GM18511 (cell line): Measurements from ENCODE around the gene MRPS35.
"Not testable (repeated sequence)": the region's sequence is repeated elsewhere in the genome, so short reads cannot be mapped to it uniquely, and the experiment has no call there.

ENCODE experiments used
- ATAC-seq: cut with Tn5 transposase; IDR thresholded peaks from one replicate; pipeline ENCODE4 v1.9.1; 2021; ENCODE audit warnings: mild to moderate bottlenecking, moderate library complexity; ENCODE audit not compliant: unreplicated experiment

The MRPS35 gene

DNA sequence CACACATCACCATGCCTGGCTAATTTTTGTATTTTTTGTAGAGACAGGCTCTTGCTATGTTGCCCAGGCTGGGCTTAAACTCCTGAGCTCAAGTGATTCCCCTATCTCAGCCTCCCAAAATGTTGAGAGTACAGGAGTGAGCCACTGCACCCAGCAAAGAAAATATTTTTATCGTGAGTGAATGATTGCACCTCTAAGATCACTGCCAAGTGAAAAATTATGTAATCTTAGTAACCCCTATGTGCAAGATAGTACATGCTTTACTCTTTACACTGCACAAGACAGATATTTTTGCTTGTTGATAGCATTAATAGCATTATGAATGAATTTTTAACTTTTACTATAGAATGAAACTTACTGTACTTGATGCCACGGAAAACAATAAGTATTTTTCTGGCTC is 3.4 kb upstream of the MRPS35 start:
- ATAC-seq: no peak

DNA sequence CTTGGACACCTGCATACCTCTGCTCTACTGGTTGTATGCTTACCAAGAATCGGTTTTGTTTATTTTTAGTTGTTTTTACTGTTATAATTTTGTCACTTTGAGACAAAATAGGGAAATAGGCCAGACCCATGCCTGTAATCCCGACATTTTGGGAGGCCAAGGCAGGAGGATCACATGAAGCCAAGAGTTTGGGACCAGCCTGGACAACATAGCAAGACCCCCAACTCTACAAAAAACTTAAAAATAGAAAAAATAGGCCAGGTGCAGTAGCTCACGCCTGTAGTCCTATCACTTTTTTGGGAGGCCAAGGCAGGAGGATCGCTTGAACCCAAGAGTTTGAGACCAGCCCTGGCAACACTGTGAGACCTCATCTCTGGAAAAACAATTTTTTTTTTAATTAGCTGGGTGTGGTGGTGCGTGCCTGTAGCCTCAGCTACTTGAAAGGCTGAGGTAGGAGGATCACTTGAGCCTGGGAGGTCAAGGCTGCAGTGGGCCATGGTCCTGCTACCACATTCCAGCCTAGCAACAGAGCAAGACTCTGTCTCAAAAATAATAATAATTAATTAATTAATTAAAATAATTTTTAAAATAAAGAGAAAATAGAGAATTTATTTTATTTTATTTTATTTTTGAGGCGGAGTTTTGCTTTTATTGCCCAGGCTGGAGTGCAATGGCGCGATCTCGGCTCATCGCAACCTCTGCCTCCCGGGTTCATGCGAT is 1.3 kb upstream of the MRPS35 start:
- no peak for ATAC-seq

DNA sequence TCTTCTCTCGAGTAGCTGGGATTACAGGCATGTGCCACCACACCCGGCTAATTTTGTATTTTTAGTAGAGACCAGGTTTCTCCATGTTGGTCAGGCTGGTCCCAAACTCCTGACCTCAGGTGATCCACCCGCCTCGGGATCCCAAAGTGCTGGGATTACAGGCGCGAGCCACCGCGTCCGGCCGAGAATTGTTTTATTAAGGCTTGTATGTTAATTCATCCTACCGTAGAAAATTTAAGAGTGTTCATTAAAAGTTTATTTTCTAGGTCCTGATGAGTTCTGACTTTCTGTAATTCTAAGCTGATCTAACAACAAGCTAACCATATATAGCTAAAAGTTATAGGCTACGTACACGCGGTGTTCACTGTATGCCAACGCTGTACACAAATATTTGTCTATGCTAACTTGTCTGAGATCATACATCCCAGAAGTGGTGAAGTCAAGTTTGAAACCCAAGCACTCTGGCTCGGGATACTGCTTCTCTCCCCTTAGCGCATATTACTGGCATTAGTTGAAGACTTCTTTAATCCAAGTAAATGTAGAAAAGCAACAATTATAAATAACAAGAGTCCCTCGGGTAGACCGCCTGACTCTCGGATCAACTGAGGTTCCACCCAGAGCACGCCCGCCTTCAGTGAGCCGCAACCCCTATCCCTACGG is 570 bp upstream of the MRPS35 start:
- peak; percentile 51 for ATAC-seq

DNA sequence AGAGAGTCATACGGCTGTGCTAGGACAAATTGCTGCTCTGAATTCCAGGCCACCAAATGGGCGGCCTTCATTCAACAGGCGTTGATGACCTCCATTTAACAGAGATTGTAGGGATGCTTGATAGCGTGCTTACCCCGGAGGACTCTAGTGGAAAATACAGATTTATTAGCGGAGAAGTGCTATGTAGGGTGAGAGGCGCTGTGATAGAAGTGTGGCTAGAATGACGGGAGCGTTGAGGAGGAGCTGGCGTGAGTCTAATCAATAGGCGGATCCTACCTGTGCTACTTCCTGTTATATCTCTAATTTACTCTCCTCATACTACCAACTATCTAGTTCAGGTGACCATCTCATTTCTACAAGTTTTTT is 668 bp downstream of the MRPS35 start:
- peak; percentile 18 for ATAC-seq

DNA sequence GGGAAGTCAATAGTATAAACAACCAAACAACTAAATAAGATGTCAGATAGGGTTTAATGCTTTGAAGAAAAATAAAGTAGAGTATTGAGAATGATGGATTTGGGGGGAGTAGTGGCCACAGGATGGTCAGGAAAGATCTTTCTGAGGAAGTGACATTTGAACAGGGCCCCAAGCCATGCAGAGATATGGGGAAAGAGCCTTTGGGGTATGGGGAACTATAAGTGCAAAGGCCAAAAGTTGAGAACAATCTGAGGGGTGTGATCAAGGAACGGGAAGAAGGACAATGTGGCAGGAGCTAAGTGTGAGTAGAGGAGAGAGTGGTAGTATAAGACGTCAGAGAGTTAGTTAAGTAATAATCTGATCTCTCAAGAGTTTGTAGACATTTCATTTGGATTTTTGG is 1.3 kb downstream of the MRPS35 start:
- ATAC-seq: no peak

DNA sequence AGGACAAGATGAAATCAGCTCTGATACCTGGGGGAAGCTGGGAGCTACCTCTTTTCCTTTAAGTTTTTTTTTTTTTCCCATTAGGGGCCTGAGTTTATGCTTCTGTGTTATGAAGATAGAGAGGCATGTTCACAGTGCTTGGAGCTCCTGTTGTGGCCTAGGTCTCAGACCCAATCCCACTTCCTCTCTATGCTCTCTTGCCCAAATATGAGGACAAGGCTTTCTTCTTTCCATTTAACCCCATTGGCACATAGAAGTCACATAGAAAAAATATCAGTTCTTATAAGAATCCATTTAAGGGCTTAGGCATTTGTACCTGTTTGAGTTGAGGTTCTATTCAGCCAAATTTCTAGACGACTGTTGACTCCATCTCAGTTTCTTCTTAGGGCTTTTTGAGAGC is 12.6 kb downstream of the MRPS35 start:
- ATAC-seq: no peak

DNA sequence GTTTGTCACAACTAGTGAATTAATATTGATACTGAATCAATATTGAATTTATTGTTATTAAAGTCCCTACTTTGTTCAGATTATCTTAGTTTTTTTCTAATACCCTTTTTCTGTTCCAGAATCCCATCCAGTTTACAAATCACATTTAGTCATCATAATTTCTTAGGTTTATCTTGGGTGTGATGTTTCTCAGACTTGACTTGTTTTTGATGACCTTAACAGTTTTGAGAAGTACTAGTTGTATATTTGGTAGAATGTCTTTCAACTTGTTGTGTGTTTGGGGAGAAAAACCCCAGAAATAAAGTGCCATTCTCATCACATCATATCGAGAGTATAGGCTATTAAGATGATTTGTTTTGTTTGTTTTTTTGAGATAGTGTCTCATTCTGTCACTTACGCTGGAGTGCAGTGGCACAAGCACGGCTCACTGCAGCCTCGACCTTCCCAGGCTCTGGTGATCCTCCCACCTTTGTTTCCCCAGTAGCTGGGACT is 19.5 kb downstream of the MRPS35 start:
- ATAC-seq: no peak

DNA sequence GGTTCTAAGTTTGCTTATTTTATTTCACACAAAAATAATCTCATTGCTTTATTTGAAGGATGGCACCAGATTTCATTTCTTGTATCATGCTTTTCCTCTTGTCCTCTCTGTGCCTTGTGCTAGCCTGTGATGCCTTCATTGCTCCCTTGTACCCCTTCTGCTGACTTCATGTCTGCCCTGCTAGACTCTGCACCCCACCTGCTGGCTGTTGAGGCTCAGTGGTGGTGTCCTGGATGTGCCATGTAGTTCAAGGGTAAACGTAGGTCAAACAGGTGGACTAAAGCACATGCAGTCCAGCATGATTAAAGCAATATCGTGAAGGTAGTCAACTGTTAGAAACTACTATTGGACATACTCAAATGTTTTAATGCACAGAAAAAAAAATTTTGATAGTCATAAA is 21.6 kb downstream of the MRPS35 start:
- ATAC-seq: no peak

DNA sequence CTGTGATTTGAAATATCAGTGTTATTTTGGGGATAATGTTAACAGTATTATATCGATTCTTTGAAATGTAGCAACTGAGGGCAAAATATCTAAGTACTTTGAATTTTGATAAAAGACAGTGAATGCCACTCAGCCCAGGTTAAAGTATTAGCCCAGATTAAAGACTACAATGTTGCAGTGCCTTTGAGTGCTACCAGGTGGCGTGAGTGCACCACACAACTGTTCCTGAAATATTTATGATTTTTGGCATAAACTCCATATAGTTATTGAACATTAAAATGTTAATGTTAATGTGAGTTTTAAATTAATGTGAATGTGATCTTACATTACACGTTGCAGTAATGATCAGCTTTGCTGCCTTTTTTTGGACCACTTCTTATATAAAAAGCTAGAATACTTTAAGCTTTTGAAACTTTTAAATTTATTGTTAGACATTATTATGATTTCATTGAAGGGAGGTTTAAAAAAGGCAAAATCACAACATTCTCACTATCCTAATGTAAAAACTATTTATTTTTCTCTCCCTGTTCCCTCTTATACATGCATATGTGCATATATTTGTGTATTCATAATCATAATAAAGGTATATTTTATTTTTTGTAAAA is 22.5 kb downstream of the MRPS35 start:
- no peak for ATAC-seq

DNA sequence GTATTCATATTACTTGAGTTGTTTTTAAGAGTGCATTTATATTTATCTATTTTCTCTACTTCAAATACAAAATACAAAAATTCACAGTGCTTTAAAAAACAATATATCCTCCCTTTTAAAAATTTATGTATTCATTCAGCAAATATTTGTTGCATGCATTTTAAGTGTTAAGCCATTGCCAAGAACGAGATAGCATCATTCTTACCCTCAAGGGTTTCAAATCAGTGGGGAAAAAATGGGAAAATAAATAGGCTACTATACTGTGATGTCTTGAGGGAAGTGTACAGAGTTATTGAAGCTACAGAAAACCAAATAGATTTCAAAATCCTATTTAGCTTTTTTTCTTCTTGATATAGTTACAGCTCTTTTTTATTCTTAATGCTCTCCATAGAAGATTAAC is 23.2 kb downstream of the MRPS35 start:
- ATAC-seq: no peak

DNA sequence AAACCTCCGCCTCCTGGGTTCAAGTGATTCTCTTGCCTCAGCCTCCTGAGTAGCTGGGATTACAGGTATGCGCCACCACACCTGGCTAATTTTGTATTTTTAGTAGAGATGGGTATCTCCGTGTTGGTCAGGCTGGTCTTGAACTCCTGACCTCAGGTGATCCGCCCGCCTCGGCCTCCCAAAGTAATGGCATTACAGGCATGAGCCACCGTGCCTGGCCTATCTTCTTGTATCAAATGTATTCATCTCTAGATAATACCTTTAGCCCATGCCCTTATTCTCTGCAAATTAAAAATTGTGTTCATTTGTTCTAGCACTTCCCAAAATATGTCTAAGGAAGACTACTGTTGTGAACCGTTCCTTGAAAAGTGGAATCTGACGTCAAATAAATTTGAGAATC is 23.7 kb downstream of the MRPS35 start:
- ATAC-seq: not testable (repeated sequence)

DNA sequence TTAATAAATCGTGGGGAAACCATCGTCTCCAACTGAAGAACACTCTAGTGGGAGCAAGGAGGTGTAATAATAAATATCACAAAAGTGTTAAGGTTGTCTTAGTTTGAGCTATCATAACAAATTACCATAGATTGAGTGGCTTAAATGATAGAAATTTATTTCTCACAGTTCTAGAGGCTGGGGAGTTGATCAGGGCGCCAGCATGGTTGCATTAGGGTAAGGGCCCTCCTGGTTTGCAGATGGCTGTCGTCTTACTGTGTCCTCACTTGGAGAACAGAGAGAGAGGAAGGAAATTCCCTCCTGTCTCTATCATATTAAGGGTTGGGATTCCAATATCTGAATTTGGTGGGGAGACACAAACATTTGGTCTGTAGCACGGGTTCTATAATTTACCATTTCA is 33.0 kb downstream of the MRPS35 start:
- no peak for ATAC-seq

DNA sequence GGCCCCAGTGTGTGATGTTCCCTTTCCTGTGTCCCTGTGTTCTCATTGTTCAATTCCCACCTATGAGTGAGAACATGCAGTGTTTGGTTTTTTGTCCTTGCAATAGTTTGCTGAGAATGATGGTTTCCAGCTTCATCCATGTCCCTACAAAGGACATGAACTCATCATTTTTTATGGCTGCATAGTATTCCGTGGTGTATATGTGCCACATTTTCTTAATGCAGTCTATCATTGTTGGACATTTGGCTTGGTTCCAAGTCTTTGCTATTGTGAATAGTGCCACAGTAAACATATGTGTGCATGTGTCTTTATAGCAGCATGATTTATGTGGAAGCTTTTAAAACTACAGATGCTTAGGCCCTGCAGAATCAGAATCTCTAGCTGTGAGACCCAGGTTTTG is 35.1 kb downstream of the MRPS35 start:
- not testable (repeated sequence) for ATAC-seq

DNA sequence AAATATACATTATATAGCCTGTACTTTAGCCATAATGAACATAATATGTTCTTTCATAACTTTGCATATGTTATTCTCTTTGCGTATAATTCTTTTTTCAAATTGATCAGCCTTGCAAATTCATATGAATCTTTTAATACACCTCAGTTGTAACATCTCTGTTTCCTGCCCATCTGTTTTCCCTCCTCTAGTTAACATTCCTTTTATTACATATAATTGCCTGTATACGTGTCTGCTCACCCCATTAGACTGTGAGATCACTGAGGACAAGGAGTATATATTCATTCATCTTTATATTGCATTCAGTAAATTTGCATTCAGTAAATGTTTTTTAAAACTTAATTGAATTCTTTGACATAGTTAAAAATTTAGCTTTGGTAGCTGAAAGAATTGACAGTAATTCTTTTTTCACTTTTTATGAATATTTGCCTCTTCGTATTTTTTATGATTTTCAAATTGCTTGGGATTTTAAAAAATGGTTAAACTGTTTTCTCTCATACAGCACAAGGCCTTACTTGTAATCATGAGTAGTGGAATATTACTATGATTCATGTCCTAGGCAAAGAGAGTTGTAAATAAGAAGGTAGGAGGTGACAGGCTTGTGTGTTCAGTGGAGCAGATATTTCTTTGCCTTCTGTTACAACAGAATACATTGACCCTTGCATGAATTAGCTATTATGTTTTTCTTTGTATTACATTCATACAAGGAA is 36.6 kb downstream of the MRPS35 start:
- no peak for ATAC-seq

DNA sequence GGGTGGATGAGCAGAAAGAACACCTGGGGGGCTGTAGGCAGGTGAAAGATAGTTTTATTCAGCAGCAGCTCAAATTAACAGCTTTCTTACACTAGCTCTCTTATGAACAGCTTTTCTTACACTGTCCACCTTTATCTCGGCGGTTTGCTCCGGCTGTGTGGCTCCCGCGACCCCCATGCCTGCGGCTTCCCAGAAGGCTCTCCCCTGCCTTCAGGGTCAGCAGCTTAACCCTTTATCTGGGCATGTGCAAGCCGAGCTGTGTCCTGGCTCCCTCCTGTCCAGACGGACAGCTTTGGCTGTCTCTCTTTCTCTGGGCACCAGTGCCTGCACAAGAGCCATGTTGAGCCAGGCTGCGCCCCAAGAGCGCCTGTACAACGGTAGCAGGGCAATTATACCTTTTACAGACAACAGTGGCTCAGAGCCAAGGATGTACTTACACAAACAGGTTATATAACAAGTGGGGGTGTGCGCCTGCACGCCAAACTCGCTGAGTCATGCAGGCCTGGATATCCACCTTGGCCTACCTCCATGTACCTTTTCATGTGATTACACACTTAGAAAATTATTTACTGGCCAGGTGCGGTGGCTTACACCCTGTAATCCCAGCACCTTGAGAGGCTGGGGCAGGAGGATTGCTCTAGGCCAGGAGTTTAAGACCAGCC is 40.9 kb downstream of the MRPS35 start:
- ATAC-seq: no peak

DNA sequence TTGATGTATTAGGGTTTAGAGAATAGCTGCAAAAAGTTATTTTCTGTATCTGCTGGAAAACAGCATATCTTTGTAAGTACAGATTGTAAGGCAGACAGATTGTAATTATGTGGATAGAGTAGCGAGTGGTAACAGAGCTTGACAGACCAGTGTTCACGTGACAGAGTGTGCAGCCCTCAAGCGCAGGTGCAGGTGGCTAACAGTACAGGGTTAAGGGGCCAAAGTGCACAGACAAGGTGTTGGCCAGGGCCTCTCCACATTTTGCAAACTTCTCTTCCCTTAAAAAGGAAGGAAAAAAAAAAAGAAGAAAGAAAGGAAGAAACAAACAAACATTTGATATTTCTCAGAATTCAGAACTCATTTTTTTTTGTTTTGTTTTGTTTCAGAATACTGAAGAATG is 44.2 kb downstream of the MRPS35 start:
- ATAC-seq: no peak

DNA sequence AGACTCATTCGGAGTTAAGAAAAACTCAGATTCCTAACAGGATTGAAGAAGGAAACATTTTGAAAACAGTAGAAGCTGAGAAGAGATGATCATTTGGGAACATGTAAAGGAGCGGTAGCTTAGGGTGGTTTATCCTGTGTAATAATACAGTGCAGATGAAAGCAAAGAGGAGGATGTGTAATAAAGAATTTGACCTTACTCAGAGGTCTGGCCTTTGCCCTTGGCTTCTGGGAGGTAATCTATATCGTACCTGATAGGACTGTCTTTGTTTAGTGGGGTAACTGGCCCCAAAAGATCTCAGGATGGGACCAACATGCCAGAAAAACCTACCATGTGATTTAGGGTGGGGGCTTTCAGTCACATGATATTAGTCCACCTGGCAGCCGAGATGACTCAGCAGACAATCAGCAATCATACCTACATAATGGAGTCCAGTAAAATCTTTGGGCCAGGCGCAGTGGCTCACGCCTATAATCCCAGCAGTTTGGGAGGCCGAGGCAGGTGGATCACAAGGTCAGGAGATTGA is 46.1 kb downstream of the MRPS35 start:
- no peak for ATAC-seq

DNA sequence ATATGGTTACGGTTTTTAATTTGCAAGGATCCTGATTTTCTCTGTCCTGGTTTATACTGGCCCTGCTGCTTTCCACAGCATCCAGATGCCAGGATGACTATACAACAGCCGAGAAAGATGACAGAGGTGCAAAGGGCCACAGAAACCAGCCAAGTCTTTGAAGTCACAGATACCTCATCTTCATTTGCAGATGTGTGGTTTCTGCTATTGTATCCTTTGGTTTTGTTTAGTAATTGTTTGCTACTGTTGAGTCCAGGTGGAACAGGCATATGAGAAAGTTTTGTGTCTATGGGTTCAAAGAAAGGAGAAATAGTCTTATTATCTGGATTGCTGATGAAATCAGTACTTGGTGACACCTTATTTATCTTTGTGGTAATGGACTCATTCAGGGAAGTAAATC is 52.1 kb downstream of the MRPS35 start:
- no peak for ATAC-seq

DNA sequence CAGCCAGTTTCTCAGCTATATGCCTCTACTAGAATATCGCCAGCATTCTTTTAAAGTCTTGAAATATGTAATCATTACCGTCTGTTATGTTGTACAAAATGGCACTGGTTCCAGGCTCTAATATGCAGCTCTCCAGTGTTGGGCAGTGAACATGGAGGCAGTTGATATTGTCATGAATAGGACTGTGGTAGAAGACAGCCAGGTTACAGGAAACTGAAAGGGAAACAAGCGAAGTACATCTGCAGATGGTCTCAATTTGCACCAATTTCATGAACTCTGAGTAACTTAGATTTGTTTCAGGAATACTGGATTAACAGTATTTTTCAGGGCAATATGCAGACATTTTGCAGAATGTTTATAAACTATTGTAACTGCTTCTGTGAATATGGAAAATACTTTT is 56.0 kb downstream of the MRPS35 start:
- no peak for ATAC-seq

DNA sequence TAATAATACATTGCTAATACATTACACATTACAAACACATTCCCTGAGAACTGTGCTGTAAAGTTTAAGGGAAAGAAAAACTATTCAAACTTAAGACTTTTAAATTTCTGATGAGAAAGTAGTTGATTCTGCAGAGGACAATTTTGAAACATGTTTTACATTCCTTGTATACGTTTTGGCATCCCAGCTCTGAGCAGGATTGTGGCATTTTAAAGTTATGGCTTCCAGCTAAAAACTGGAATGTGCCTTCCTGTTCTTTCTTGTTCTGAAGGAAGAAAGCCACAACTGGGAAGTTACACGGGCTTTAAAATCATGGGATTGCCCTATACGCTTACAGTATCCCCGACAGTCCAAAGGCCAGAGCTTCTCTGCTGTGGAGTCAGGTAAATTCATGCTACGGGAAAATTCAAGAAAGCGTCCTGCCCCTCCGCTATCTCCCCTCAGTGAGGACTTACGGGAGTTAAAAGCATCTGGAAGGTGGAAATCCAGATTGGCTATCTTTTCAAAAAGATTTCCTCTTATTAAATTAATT is 58.6 kb downstream of the MRPS35 start:
- no peak for ATAC-seq
